H4 (cell line): ENCODE data around the gene AOPEP. TPM values are rescaled to one million over a fixed set of nuclear protein-coding genes. Genes with fewer than 3 reads are reported as not detected.
"Not testable (repeated sequence)": the region's sequence is repeated elsewhere in the genome, so short reads cannot be mapped to it uniquely, and the experiment has no call there.

Experiments used
- DNase-seq: peaks from one replicate; pipeline ENCODE4 v3.0.0-alpha.2; 2015; ENCODE audit warnings: low spot score
- total RNA-seq: library from RNA; depleted of rRNA; stranded (reverse); fragments of >200 nt; shearing (Covaris generic); gene quantifications from 2 replicates; pipeline ENCODE4 v1.2.3, GENCODE V29; 2014

Gene AOPEP
- total RNA-seq, 1 experiment from 2014 or later: 130 TPM

- DNase-seq: peak; percentile 58
These were observed 142.9 kb downstream of the AOPEP start for GRCh38 chr9:94869415-94869843.

DNA sequence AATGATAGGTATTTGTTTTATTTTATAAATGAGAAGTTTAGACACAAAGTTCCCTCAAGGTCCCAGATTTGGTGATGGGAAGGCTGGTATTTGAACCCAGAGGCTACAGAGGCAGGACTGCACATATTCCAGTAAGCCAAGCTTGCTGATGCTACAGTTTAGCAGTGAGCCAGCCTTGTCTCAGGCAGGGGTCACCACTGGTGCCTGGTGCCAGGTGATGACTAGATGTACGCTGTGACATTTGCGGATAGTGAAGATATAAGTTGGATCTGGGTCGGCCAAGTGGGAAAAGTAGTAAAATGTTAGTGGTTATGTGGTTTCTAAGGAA is 143.9 kb downstream of the AOPEP start:
- peak; percentile 32 for DNase-seq

DNA sequence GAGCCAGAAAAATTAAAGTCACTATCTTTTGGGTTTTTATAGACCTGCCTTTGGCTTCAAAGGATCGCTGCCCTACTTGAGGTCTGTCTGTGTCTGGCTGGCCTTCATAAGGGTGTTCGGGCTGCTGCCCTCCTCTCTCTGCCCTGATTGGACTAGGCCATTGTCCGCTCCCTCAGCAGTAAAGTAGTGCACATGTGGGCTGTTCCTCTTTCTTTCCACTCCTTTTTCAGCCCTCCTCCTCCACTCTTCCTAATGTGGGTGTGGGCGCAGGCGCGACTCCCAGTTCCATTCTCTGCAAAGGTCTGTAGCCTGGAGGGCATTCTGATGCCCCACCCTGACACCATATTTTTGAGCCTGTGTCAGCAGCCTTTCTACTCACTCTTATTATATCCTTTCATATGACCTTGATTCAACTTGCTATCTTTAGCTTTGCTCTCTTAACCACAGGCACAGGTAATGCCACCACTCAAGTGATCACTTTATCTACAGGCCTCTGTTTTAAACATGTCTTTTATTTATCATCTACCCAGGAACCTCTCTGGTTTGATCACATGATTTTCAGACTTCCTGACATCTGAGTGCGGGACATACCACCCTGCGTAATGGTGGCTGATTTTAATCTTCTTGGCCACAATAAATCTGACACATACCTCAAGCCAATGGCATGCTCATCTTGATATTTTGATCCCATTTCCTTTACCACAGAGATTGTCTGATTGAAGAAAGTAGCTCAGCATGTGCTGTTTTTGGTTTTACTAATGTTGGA is 144.5 kb downstream of the AOPEP start:
- DNase-seq: peak; percentile 82

GRCh38 chr9:94872083-94872833 is 145.8 kb downstream of the AOPEP start:
- DNase-seq: no peak

DNA sequence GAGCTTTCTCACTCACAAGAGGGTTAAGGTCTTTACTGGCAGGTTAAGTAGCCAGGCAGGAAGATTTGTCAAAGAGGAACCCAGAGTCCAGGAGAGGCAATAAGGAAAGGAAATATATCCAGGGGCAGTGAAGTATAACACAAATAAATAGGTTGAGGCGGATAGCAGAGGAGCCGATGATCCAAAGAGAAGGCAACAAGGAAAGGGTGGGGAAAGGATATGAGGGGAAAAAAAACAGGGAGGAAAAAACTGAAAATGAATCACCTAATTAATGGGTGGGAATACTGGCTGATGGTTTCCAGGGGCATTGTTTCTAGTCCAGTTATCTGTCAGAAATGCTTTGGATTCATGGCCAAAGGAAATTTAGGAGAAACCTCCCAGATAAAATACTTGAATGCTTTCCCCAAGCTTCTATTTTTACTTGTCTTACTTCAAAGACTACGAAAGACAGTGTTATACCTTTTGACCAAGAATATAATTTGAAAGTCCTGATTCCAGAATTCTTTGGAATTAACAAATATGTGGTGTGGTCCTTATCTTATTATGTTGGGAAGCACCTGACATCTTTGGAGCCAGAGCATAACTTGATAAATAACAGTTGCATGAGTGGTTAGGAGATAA is 146.5 kb downstream of the AOPEP start:
- no peak for DNase-seq

DNA sequence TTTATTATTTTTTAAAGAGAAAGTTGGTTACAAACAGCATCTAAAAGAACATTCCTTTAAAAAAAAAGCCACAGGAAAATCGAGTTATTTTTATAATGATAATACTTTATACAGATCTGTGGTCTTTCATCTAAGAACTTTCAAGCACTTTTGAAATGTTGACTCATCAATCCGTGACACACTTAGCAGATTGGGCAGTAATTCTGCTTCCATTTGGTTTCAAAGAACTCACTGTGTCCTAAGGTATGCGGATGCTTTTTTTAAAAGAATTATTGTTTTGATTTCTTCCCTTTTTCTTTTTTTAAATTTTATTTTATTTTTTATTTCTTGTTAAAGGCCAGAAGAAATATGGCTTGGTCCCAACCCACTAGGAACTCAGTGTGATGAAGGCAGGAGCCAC is 147.8 kb downstream of the AOPEP start:
- no peak for DNase-seq

DNA sequence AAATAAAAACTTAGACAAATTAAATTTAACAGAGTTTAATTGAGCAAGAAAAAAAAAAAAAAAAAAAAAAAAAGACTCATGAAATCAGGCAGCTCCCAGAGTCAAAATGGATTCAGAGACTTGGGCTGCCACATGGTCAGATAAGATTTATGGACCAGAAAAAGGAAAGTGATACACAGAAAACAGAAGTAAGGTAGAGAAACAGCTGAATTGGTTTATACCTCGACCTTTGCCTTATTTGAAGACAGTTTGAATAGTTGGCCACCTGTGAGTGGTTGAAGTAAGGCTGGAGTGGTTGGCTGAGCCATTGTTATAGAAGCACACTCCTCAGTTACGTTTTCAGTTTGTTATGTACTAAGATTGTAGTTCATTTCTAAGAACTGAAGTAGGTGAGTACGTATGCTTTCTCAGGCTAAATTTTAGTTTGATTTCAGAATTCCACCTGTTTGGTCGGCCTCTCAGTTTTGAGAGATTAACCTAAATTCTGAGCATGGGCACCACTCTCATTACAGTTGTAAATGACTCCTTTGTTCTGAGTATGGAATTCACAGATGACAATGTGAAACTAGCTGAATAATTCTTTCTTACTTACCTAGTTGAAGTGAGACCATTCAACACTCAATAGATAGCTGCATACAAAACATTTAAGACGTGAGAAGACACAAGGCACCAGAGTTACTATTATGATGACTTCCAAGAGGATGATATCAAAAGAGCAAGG is 149.0 kb downstream of the AOPEP start:
- DNase-seq: no peak

- not testable (repeated sequence) for DNase-seq
These were observed 152.3 kb downstream of the AOPEP start for GRCh38 chr9:94878804-94879203.

DNA sequence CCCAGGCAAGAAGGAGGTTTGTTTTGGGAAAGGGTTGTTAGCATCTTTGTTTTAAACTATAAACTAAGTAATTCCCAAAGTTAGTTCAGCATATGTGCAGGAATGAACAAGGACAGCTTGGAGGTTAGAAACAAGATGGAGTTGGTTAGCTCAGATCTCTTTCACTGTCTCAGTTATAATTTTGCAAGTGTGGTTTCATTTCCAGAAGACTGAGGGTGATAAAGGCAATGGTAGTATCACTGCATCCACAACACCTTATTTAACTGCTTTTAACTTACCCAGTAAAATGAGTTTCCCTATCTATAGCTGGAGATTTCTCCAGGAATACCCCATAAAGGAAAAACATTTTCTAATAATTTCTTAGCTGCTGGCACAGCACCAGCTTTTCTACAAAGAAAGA is 152.7 kb downstream of the AOPEP start:
- DNase-seq: no peak

GRCh38 chr9:94881023-94881422 is 154.5 kb downstream of the AOPEP start:
- no peak for DNase-seq

DNA sequence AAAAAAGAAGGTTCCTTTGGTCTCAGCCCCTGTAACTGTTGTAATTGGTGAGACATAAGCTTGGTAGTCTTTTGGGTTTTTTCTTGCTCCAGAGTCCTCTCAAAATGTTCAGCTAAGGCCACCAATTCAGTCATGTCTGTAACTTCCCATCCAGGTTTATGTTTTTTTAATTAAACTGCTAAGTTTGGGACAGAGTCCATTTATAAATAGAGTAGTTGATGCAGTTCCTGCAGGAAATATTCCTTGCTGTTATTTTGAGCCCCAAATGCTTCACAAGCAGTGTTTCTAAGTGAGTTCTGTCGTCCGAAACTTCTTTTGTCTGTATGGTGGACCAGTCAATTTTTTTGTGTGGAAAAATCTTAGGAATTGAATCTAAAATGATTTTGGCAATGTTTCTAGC is 155.0 kb downstream of the AOPEP start:
- DNase-seq: no peak

DNA sequence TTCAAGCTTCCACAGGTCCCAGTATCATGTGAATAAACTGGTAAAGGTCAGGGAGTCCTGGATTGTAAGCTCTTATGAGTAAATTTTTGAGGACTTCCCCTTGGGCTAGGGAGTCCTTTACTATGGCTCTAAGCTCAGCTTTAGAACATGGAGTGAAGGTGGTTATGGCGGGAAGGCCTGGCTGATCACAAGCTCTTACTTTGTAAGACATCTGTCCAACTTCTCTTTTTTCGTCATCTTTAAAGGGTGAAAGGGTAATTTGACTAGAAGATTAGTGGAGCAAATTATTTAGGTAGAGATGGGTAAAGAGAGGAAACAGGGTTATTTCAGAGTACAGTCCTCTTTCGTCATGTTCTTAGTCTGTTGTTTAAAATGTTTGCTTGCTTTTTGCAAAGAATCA is 155.4 kb downstream of the AOPEP start:
- DNase-seq: no peak

DNA sequence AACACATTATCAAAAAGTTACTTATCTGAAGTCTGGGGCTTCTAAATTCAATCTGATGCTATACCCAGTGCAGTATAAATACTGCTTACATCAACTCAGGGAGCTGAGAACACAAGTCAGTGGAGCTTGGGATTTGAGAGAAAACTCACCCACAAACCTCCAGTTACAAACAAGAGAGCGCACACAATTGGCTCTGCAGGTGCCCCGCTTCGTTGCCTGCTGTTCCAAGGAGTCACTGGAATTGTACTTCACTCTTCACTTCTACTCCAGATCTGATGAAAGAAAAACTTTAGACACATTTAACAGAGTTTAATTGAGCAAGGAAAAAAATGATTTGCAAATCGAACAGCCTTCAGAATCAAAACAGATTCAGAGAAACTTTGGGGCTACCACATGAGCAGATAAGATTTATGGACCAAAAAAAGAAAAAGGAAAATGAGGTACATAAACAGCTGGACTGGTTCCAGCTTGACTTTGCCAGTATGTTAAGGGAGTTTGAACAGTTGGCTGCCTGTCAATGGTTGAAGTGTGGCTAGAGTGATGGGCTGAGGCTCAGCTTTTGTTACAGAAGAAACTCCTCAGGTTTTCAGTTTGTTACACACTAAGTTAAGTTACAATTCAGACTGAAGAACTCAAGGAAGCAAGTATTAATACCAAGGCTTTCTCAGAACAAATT is 156.6 kb downstream of the AOPEP start:
- no peak for DNase-seq

- no peak for DNase-seq
These were observed 159.5 kb downstream of the AOPEP start for GRCh38 chr9:94885854-94886447.

DNA sequence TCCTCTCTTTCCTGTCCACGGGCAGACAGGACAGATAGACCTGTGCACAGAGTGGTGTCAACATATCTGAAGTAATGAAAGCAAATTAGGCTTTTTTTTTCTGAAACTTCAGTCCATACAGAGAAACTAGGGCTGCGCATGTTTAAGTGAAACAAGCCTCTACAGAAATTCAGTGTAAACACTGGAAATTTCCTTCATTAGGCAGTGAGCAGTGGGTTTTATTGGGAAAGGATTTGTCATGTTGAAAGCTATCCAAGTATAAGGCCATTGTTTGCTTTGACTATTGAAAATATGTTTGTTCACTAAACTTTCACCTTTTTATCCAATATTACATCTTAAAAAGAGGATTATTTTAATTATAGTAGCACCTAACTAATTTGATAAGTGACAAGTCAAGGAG is 161.2 kb downstream of the AOPEP start:
- no peak for DNase-seq

- no peak for DNase-seq
These were observed 162.3 kb downstream of the AOPEP start for GRCh38 chr9:94888775-94889174.

- no peak for DNase-seq
These were observed 163.1 kb downstream of the AOPEP start for GRCh38 chr9:94889628-94890027.

- DNase-seq: no peak
These were observed 164.7 kb downstream of the AOPEP start for GRCh38 chr9:94891183-94891582.

GRCh38 chr9:94892675-94893074 is 166.2 kb downstream of the AOPEP start:
- no peak for DNase-seq

DNA sequence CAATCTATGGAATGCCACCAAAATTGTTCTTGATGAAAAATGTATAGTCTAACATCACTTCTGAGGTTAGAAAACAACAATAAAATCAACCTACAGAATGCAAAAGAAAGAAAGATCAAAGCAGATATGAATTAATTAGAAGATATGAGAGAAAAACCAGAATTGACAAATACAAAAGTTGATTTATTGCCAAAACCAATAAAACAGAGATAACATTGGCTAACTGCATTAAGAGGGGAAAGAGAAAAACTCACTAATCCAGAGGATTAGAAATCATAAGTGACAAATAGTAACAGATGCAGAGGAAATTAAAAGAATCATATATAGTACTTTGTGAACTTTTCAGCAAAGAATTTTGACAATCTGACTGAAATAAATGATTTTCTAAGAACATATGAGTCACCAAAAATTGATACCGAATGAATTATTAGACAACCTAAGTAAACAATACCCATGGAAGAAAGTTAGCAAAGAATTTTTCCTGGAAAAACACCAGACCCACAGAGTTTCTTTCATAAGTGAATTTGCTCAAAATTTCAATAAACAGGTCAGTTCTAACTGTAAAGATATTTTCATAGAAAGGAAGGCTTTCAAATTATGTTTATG is 167.7 kb downstream of the AOPEP start:
- no peak for DNase-seq

GRCh38 chr9:94895668-94896067 is 169.2 kb downstream of the AOPEP start:
- no peak for DNase-seq
